Fibroblast of lung (primary cell): ENCODE measurements around the gene CCDC174. TPM values are rescaled to one million over a fixed set of nuclear protein-coding genes. Genes with fewer than 3 reads are reported as not detected.
A peak's percentile ranks its signal among the peaks of the same experiment; 100 is the strongest.

Experiments
- DNase-seq, 2 donors: peaks; one replicate each; pipeline versions ENCODE4 v3.0.0 to v3.0.0-alpha.2; 2010; ENCODE audit warnings: low read depth in 2 of 2
- H2AFZ ChIP-seq: 2 replicates; pipeline ENCODE4 v1.5.1; 2012; ENCODE audit warnings: low read length, control low read depth, inconsistent platforms
- H3K27ac ChIP-seq: 2 replicates; pipeline ENCODE4 v1.5.1; 2011; ENCODE audit warnings: low read length, control low read depth; ENCODE audit not compliant: insufficient read depth
- H3K27me3 ChIP-seq: 2 replicates; pipeline ENCODE4 v1.5.1; 2011; ENCODE audit warnings: mild to moderate bottlenecking, low read length; ENCODE audit not compliant: control insufficient read depth, insufficient read depth
- H3K36me3 ChIP-seq: 2 replicates; pipeline ENCODE4 v1.5.1; 2011; ENCODE audit warnings: low read length; ENCODE audit not compliant: control insufficient read depth, insufficient read depth
- H3K4me1 ChIP-seq: 2 replicates; pipeline ENCODE4 v1.5.1; 2011; ENCODE audit warnings: low read length; ENCODE audit not compliant: control insufficient read depth, insufficient read depth; ENCODE audit errors: extremely low read depth
- H3K4me2 ChIP-seq: 2 replicates; pipeline ENCODE4 v1.5.1; 2011; ENCODE audit warnings: low read length, control low read depth; ENCODE audit not compliant: insufficient read depth; ENCODE audit errors: extremely low read depth
- H3K4me3 ChIP-seq, 4 experiments: fragments of 200-600 bp in 1 of 4; sonication (generic) in 1 of 4; replicated peaks in 1 of 4; 2 replicates each; pipeline ENCODE4 v1.5.1; 2011 to 2016; ENCODE audit warnings: low read length in 4 of 4, low read depth in 3 of 4, mild to moderate bottlenecking in 3 of 4, control low read depth in 2 of 4, inconsistent platforms in 1 of 4, mixed read lengths in 1 of 4; ENCODE audit not compliant: insufficient read depth in 1 of 4; ENCODE audit errors: control extremely low read depth in 1 of 4
- H3K79me2 ChIP-seq: 2 replicates; pipeline ENCODE4 v1.5.1; 2012; ENCODE audit warnings: mild to moderate bottlenecking, low read length, inconsistent platforms; ENCODE audit not compliant: control insufficient read depth, insufficient read depth
- H3K9ac ChIP-seq: 2 replicates; pipeline ENCODE4 v1.5.1; 2011; ENCODE audit warnings: mild to moderate bottlenecking, low read length, control low read depth; ENCODE audit not compliant: insufficient read depth
- H3K9me3 ChIP-seq: 2 replicates; pipeline ENCODE4 v1.5.1; 2012; ENCODE audit warnings: low read depth, low read length; ENCODE audit not compliant: control insufficient read depth, insufficient read depth
- H4K20me1 ChIP-seq: 2 replicates; pipeline ENCODE4 v1.5.1; 2011; ENCODE audit warnings: low read length; ENCODE audit not compliant: control insufficient read depth, insufficient read depth; ENCODE audit errors: extremely low read depth
- EZH2 ChIP-seq: IDR thresholded peaks from 2 replicates; pipeline ENCODE4 v1.5.1; 2012; ENCODE audit warnings: low read length, control low read depth, mild to moderate bottlenecking; ENCODE audit errors: missing control alignments
- polyA minus RNA-seq: library from RNA; depleted of rRNA, polyadenylated mRNA; stranded (reverse); fragments of >200 nt; gene quantifications from 2 replicates; pipeline ENCODE4 v1.2.3, GENCODE V29; 2011; ENCODE audit warnings: low replicate concordance
- polyA plus RNA-seq, 2 donors: library from polyadenylated mRNA; depleted of rRNA in 1 of 2; stranded (reverse) in 1 of 2; unstranded in 1 of 2; fragments of >200 nt; gene quantifications; 2 replicates each; pipeline ENCODE4 v1.2.1, GENCODE V29; 2011 to 2012; ENCODE audit warnings: missing spikeins in 1 of 2
- total RNA-seq: library from RNA; depleted of rRNA; stranded (reverse); fragments of >200 nt; gene quantifications from 2 replicates; pipeline ENCODE4 v1.2.1, GENCODE V29; 2014
- TF ChIP-seq, protein P1 (sequence below), 2 donors: IDR thresholded peaks in 1 of 2; conservative IDR thresholded peaks in 1 of 2; 1 replicate in 1 of 2; 2 replicates in 1 of 2; pipeline ENCODE4 v1.5.1; 2011 to 2012; ENCODE audit warnings: low read length in 2 of 2, control low read depth in 1 of 2, inconsistent platforms in 1 of 2, low read depth in 1 of 2, mild to moderate bottlenecking in 1 of 2

CCDC174 gene
- total RNA-seq (12.1 and 12.7 TPM in 2 replicates), polyA plus RNA-seq (11.4 and 14.4 TPM in 2 replicates), polyA minus RNA-seq (1.9 and 4.0 TPM in 2 replicates)
- 7.9 and 10.4 TPM in 2 replicates for polyA plus RNA-seq (2012)

GRCh38 chr3:14651440-14652251 is at the start of gene CCDC174:
Gene CCDC174, plus strand, starts transcription at chr3:14651762. Its CDS starts 75 bp downstream, at chr3:14651837.
- H3K36me3 ChIP-seq, result peaks cover 5% of the 10 kb centered on the region
- no peaks in the 10 kb centered on the region for H3K9me3 ChIP-seq
- H2AFZ ChIP-seq, result peak within 1 kb of the TSS; percentile 98
- H3K79me2 ChIP-seq, result peaks cover 17% of the 10 kb centered on the region
- peak within 1 kb of the TSS; percentile 82 for H3K9ac ChIP-seq
- peak within 1 kb of the TSS; percentile 74 to 91 (median 89) for H3K4me3 ChIP-seq
- no peaks in the 10 kb centered on the region for H4K20me1 ChIP-seq
- peak within 1 kb of the TSS; percentile 93 for H3K27ac ChIP-seq
- peak within 1 kb of the TSS; percentile 52 for H3K4me2 ChIP-seq
- no peak for TF ChIP-seq EZH2
- TF ChIP-seq, protein P1, sequence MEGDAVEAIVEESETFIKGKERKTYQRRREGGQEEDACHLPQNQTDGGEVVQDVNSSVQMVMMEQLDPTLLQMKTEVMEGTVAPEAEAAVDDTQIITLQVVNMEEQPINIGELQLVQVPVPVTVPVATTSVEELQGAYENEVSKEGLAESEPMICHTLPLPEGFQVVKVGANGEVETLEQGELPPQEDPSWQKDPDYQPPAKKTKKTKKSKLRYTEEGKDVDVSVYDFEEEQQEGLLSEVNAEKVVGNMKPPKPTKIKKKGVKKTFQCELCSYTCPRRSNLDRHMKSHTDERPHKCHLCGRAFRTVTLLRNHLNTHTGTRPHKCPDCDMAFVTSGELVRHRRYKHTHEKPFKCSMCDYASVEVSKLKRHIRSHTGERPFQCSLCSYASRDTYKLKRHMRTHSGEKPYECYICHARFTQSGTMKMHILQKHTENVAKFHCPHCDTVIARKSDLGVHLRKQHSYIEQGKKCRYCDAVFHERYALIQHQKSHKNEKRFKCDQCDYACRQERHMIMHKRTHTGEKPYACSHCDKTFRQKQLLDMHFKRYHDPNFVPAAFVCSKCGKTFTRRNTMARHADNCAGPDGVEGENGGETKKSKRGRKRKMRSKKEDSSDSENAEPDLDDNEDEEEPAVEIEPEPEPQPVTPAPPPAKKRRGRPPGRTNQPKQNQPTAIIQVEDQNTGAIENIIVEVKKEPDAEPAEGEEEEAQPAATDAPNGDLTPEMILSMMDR (conservative IDR thresholded peaks at IDR 0.05 in 1 of 2, IDR thresholded peaks at IDR 0.05 in 1 of 2; ENCODE audit: low read depth in 1 of 2, low read length in 2 of 2), result no peak
- H3K4me1 ChIP-seq, result no peaks in the 10 kb centered on the region
- DNase-seq, result peak; percentile 98 to 100
- no peaks in the 10 kb centered on the region for H3K27me3 ChIP-seq

DNA sequence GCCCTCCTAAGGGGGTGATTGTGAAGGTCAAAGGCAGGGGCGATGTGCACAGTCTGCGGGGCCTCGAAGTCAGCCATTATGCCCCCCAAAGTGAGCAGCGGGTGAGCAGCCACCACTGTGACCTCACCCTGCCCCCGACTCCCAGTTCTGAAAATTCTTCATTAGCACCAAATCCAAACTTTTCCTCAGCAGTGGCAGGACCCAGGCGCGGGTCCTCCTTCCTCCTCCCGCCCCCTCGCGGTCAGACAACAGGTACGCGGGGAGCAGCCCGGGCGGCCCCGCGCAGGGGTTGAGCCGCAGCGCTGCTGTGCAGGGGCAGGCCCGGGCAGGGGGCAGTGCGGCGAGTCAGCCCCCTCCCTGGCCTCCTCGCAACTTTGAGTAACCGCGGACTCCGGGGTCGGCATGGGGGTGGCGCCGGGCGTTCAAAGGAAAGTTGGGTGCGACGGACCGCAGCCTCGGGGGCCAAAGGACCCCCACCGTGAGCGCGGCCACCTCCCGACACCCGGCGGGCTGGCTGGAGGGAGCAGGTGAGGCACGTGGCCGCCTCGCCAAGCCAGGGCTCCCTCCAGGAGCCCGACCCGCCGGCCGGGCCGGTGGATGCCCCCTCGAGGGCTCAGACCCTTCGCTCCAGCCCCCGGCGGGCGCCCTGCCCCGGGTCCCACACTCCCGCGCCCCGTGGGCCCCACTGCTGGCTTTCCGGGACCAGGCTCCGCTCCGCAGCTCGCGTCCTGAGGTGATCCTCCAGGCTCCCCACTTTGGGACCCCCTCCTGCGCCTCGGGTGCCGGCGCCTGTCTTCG is 49.4 kb upstream of the CCDC174 start:
- Histone ChIP-seq H3K4me1 (no peaks in the 10 kb centered on the region), H4K20me1 (no peaks in the 10 kb centered on the region), H3K36me3 (no peaks in the 10 kb centered on the region), H2AFZ (no peak overlapping the region), H3K4me2 (peak overlapping the region; percentile 25), H3K27me3 (peaks cover 9% of the 10 kb centered on the region), H3K9ac (no peak overlapping the region), H3K9me3 (no peaks in the 10 kb centered on the region), H3K27ac (no peak overlapping the region), H3K79me2 (no peaks in the 10 kb centered on the region), H3K4me3 (no peak overlapping the region)
- TF ChIP-seq, protein P1 (conservative IDR thresholded peaks at IDR 0.05 in 1 of 2, IDR thresholded peaks at IDR 0.05 in 1 of 2; ENCODE audit: low read depth in 1 of 2, low read length in 2 of 2), result no peak
- TF ChIP-seq EZH2, result peak; percentile 70
- no peak for DNase-seq
